ENCODE data around the gene CCDC186.

DNA sequence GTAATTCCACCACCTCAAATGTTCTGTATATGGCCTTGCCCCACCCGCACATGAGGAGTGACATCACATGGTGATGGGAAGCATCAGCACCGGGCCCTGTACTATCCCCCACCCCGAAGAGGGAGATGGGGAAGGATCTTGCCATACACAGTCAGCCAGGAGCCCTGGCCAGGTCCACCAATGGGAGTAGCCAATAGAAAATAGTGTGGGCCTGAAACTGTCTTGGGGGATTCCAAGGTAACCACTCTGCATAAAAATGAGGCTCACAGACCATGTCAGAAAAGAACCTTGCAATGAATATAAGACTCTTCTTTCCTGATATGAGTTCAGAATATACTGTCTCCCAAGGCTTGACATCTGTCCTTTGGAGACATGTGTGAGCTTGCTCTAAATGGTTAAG, 79.2 kb downstream of the CCDC186 start:
- TF ChIP-seq, protein P1, sequence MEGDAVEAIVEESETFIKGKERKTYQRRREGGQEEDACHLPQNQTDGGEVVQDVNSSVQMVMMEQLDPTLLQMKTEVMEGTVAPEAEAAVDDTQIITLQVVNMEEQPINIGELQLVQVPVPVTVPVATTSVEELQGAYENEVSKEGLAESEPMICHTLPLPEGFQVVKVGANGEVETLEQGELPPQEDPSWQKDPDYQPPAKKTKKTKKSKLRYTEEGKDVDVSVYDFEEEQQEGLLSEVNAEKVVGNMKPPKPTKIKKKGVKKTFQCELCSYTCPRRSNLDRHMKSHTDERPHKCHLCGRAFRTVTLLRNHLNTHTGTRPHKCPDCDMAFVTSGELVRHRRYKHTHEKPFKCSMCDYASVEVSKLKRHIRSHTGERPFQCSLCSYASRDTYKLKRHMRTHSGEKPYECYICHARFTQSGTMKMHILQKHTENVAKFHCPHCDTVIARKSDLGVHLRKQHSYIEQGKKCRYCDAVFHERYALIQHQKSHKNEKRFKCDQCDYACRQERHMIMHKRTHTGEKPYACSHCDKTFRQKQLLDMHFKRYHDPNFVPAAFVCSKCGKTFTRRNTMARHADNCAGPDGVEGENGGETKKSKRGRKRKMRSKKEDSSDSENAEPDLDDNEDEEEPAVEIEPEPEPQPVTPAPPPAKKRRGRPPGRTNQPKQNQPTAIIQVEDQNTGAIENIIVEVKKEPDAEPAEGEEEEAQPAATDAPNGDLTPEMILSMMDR (IDR thresholded peaks at IDR 0.05; ENCODE audit: low read depth, low read length, poor library complexity, severe bottlenecking), result no peak
- no peak for TF ChIP-seq EZH2phosphoT487 (IDR thresholded peaks at IDR 0.05; ENCODE audit: borderline replicate concordance, low read length)
